SK-N-SH (cell line): Measurements from ENCODE around the gene ATN1.

ENCODE experiments used
- CTCF ChIP-seq: fragments of 200-600 bp; sonication (generic); IDR thresholded peaks from 2 replicates; pipeline ENCODE4 v1.6.1; 2017; ENCODE audit warnings: antibody characterized with exemption, mild to moderate bottlenecking, moderate library complexity
- GABPA ChIP-seq: IDR thresholded peaks from 2 replicates; pipeline ENCODE4 v1.4.0; 2012; ENCODE audit warnings: low read depth, mild to moderate bottlenecking
- USF1 ChIP-seq: IDR thresholded peaks from 2 replicates; pipeline ENCODE4 v1.4.0; 2012; ENCODE audit warnings: low read depth, borderline replicate concordance
- YY1 ChIP-seq: IDR thresholded peaks from 2 replicates; pipeline ENCODE4 v1.4.0; 2012; ENCODE audit warnings: low read depth, mild to moderate bottlenecking
- ZBTB33 ChIP-seq: IDR thresholded peaks from 2 replicates; pipeline ENCODE4 v1.4.0; 2012; ENCODE audit warnings: low read depth, borderline replicate concordance

GRCh38 chr12:6916426-6917200, 11.1 kb upstream of the ATN1 start:
- TF ChIP-seq GABPA = no peak
- no peak for TF ChIP-seq ZBTB33
- TF ChIP-seq CTCF = no peak
- TF ChIP-seq YY1 = no peak
- TF ChIP-seq USF1 = no peak
